PC-3 (cell line): ENCODE data around the gene SLC25A12. TPM values are rescaled to one million over a fixed set of nuclear protein-coding genes. Genes with fewer than 3 reads are reported as not detected.
A peak's percentile ranks its signal among the peaks of the same experiment; 100 is the strongest.

Experiments
- ATAC-seq: fragments of 200-7000 bp; cut with Tn5 transposase; 2 replicates; pipeline ENCODE4 v1.9.1; 2020; ENCODE audit warnings: mild to moderate bottlenecking, moderate library complexity
- BruUV-seq: library from RNA; stranded (reverse); fragments of 400-500 nt; replicated peaks from 2 replicates; lab custom pipeline; 2021; lab: Mats Ljungman, UMichigan
- CTCF ChIA-PET: fragments of 300-600 bp; sonication (Branson Sonifier 250); formaldehyde crosslinking; loops from one replicate; lab custom pipeline; 2022; ENCODE audit warnings: antibody characterized with exemption; lab: Charles Lee
- POLR2A ChIA-PET: fragments of 300-600 bp; sonication (Branson Sonifier 250); formaldehyde crosslinking; loops from one replicate; lab custom pipeline; 2022; ENCODE audit warnings: antibody characterized with exemption; ENCODE audit not compliant: unreplicated experiment; lab: Charles Lee
- DNase-seq: peaks from one replicate; pipeline ENCODE4 v3.0.0-alpha.2; 2015
- H2AFZ ChIP-seq: fragments of 300-600 bp; sonication (generic); 2 replicates; pipeline ENCODE4 v1.6.0; 2016; ENCODE audit warnings: antibody characterized with exemption, low read length
- H3F3A ChIP-seq: fragments of 300-600 bp; sonication (generic); one replicate; pipeline ENCODE4 v1.6.0; 2017; ENCODE audit warnings: antibody characterized with exemption, low read length, control low read depth, mild to moderate bottlenecking; ENCODE audit not compliant: unreplicated experiment
- H3K27ac ChIP-seq: fragments of 300-600 bp; sonication (generic); 2 replicates; pipeline ENCODE4 v1.5.1; 2016; ENCODE audit warnings: mild to moderate bottlenecking, low read length
- H3K27me3 ChIP-seq: fragments of 300-600 bp; sonication (generic); 2 replicates; pipeline ENCODE4 v1.6.1; 2016; ENCODE audit warnings: low read length, mixed read lengths
- H3K36me3 ChIP-seq: fragments of 300-600 bp; sonication (generic); 2 replicates; pipeline ENCODE4 v1.6.1; 2016; ENCODE audit warnings: low read depth, mixed run types, low read length, mixed read lengths
- H3K4me1 ChIP-seq: fragments of 300-600 bp; sonication (generic); 2 replicates; pipeline ENCODE4 v1.5.1; 2016; ENCODE audit warnings: low read length; ENCODE audit not compliant: insufficient read depth
- H3K4me2 ChIP-seq: fragments of 300-600 bp; sonication (generic); 2 replicates; pipeline ENCODE4 v1.6.0; 2016; ENCODE audit warnings: low read length
- H3K4me3 ChIP-seq: fragments of 300-600 bp; sonication (generic); 2 replicates; pipeline ENCODE4 v1.5.1; 2016; ENCODE audit warnings: mild to moderate bottlenecking, low read length, mixed read lengths
- H3K79me2 ChIP-seq: fragments of 300-600 bp; sonication (generic); 2 replicates; pipeline ENCODE4 v1.6.1; 2017; ENCODE audit warnings: low read length, mixed read lengths
- H3K9ac ChIP-seq: fragments of 300-600 bp; sonication (generic); 2 replicates; pipeline ENCODE4 v1.6.0; 2016; ENCODE audit warnings: mild to moderate bottlenecking, low read length
- H3K9me2 ChIP-seq: fragments of 300-600 bp; sonication (generic); replicated peaks from 2 replicates; pipeline ENCODE4 v1.6.1; 2016; ENCODE audit warnings: mixed run types, low read length, mixed read lengths
- H3K9me3 ChIP-seq: fragments of 300-600 bp; sonication (generic); 2 replicates; pipeline ENCODE4 v1.6.1; 2016; ENCODE audit warnings: low read length, mixed read lengths
- H4K20me1 ChIP-seq: fragments of 300-600 bp; sonication (generic); 2 replicates; pipeline ENCODE4 v1.6.1; 2016; ENCODE audit warnings: low read length, mixed read lengths
- CTCF ChIP-seq: fragments of 300-600 bp; sonication (generic); conservative IDR thresholded peaks from 2 replicates; pipeline ENCODE4 v1.5.1; 2017; ENCODE audit warnings: antibody characterized with exemption, low read depth, mild to moderate bottlenecking, low read length
- EZH2 ChIP-seq: fragments of 300-600 bp; sonication (generic); IDR thresholded peaks from one replicate; pipeline ENCODE4 v1.6.1; 2017; ENCODE audit warnings: antibody characterized with exemption, mild to moderate bottlenecking, low read length; ENCODE audit not compliant: unreplicated experiment
- EZH2phosphoT487 ChIP-seq: fragments of 300-600 bp; sonication (generic); IDR thresholded peaks from 2 replicates; pipeline ENCODE4 v1.6.1; 2018; ENCODE audit warnings: mild to moderate bottlenecking, antibody characterized with exemption, low read length, borderline replicate concordance
- intact Hi-C: fragments of 100-400 bp; cut with micrococcal nuclease; formaldehyde crosslinking; loops from 2 replicates; pipeline ENCODE4 v1.9.0; 2023
- total RNA-seq: library from RNA; depleted of rRNA; stranded (reverse); fragments of >200 nt; gene quantifications from 2 replicates; pipeline ENCODE4 v1.2.3, GENCODE V29; 2014

Gene SLC25A12
- total RNA-seq, 1 experiment from 2014 or later: 18.4 TPM

GRCh38 chr2:171895786-171896185 lies 1.7 kb upstream of the SLC25A12 start:
- peaks cover 12% of the 10 kb centered on the region for H3K4me1 ChIP-seq
- H3K9me3 ChIP-seq: no peaks in the 10 kb centered on the region
- H3K36me3 ChIP-seq: no peaks in the 10 kb centered on the region
- no peaks in the 10 kb centered on the region for H3K9me2 ChIP-seq
- TF ChIP-seq EZH2phosphoT487 (no peak), EZH2 (no peak), CTCF (no peak)
- no peaks in the 10 kb centered on the region for H4K20me1 ChIP-seq
- H2AFZ ChIP-seq: no peak overlapping the region
- no peaks in the 10 kb centered on the region for H3K27me3 ChIP-seq
- DNase-seq (no peak), ATAC-seq (no peak)
- no peak overlapping the region for H3K27ac ChIP-seq
- H3F3A ChIP-seq: no peaks in the 10 kb centered on the region
- ChIA-PET POLR2A (no interaction called here), CTCF (interaction anchor here (0.6 kb wide), 1 partner anchor 809 kb away, joined by 5 read pairs; no protein-coding TSS in a partner anchor)
- H3K79me2 ChIP-seq: peaks cover 15% of the 10 kb centered on the region
- H3K4me2 ChIP-seq: no peak overlapping the region
- intact Hi-C loops: loop anchor here (2.0 kb wide), 1 partner anchor 27 kb away; the partner anchor contains the start of gene HAT1
- no peak overlapping the region for H3K4me3 ChIP-seq
- H3K9ac ChIP-seq: no peak overlapping the region
- no TSS peak for BruUV-seq

- Histone ChIP-seq H2AFZ (peak overlapping the region; percentile 99), H3K27me3 (no peaks in the 10 kb centered on the region), H3K27ac (peak overlapping the region; percentile 28), H3K9ac (peak overlapping the region; percentile 78), H3K9me3 (no peaks in the 10 kb centered on the region), H3K4me1 (peaks cover 12% of the 10 kb centered on the region), H3K9me2 (no peaks in the 10 kb centered on the region), H3K36me3 (no peaks in the 10 kb centered on the region), H3K4me2 (peak overlapping the region; percentile 90), H3F3A (no peaks in the 10 kb centered on the region), H3K4me3 (peak overlapping the region; percentile 99), H4K20me1 (no peaks in the 10 kb centered on the region), H3K79me2 (peaks cover 15% of the 10 kb centered on the region)
- POLR2A ChIA-PET: no interaction called here
- CTCF ChIA-PET: interaction anchor here (1.3 kb wide), 1 partner anchor 233 kb away, joined by 3 read pairs; no protein-coding TSS in a partner anchor
- DNase-seq (no peak), ATAC-seq (no peak)
- intact Hi-C loops: loop anchor here (2.0 kb wide), 1 partner anchor 28 kb away; the partner anchor contains the start of gene HAT1
- TSS peak; percentile 92 for BruUV-seq
- no peak for TF ChIP-seq CTCF
- no peak for TF ChIP-seq EZH2phosphoT487
- no peak for TF ChIP-seq EZH2
These were observed 536 bp upstream of the SLC25A12 start for GRCh38 chr2:171894612-171894947.

- H3K9me2 ChIP-seq: no peaks in the 10 kb centered on the region
- CTCF ChIA-PET: interaction anchor here (0.7 to 1.3 kb wide), 2 partner anchors 220 to 234 kb away, joined by 3 read pairs; no protein-coding TSS in a partner anchor
- peak overlapping the region; percentile 78 for H3K9ac ChIP-seq
- ATAC-seq (0 out of 2 replicates have a peak, but pooled peaks have one; percentile 26), DNase-seq (no peak)
- no peaks in the 10 kb centered on the region for H3F3A ChIP-seq
- H3K27me3 ChIP-seq: no peaks in the 10 kb centered on the region
- TSS peak; percentile 52 for BruUV-seq
- H3K4me2 ChIP-seq: peak overlapping the region; percentile 90
- peak overlapping the region; percentile 99 for H3K4me3 ChIP-seq
- no peak overlapping the region for H3K27ac ChIP-seq
- POLR2A ChIA-PET: no interaction called here
- no peak for TF ChIP-seq EZH2phosphoT487
- no peak for TF ChIP-seq EZH2
- no peak for TF ChIP-seq CTCF
- no peaks in the 10 kb centered on the region for H4K20me1 ChIP-seq
- no peaks in the 10 kb centered on the region for H3K9me3 ChIP-seq
- H3K36me3 ChIP-seq: no peaks in the 10 kb centered on the region
- peaks cover 15% of the 10 kb centered on the region for H3K79me2 ChIP-seq
- H2AFZ ChIP-seq: peak overlapping the region; percentile 99
- intact Hi-C loops: no loop called here
- H3K4me1 ChIP-seq: peaks cover 12% of the 10 kb centered on the region
These were observed 734 bp downstream of the SLC25A12 start for GRCh38 chr2:171893196-171893823.
